Naive thymus-derived CD4-positive, alpha-beta T cell (primary cell): Measurements from ENCODE around the gene PTPRN2. TPM values are rescaled to one million over a fixed set of nuclear protein-coding genes. Genes with fewer than 3 reads are reported as not detected.

ENCODE experiments used
- ATAC-seq: fragments of 150-1000 bp; cut with Tn5 transposase; 2 replicates; pipeline ENCODE4 v1.10.0; 2021; ENCODE audit warnings: mild to moderate bottlenecking, moderate library complexity
- CTCF ChIA-PET: fragments of 350-600 bp; sonication (Branson Sonifier 250); formaldehyde crosslinking; loops from one replicate; lab custom pipeline; 2021; ENCODE audit warnings: antibody characterized with exemption; lab: Charles Lee
- POLR2A ChIA-PET: fragments of 350-600 bp; sonication (Branson Sonifier 250); formaldehyde crosslinking; loops from one replicate; lab custom pipeline; 2021; ENCODE audit warnings: antibody characterized with exemption, inconsistent platforms; lab: Charles Lee
- DNase-seq, 9 donors: peaks; one replicate each; pipeline versions ENCODE4 v3.0.0 to v3.0.0-alpha.2; 2020 to 2022; ENCODE audit warnings: mixed read lengths in 1 of 9
- H3K27ac ChIP-seq: one replicate; pipeline ENCODE4 v1.7.0; 2013; ENCODE audit warnings: mild to moderate bottlenecking, low read depth, low read length, moderate library complexity
- H3K27me3 ChIP-seq, 2 donors: one replicate each; pipeline ENCODE4 v1.7.0; 2013; ENCODE audit warnings: low read length in 2 of 2, mild to moderate bottlenecking in 2 of 2, moderate library complexity in 2 of 2; ENCODE audit not compliant: control insufficient read depth in 2 of 2, insufficient read depth in 2 of 2
- H3K36me3 ChIP-seq, 3 experiments: 1 replicate in 2 of 3; 2 replicates in 1 of 3; pipeline ENCODE4 v1.7.0; 2013; ENCODE audit warnings: low read length in 3 of 3, mild to moderate bottlenecking in 3 of 3, moderate library complexity in 1 of 3; ENCODE audit not compliant: insufficient read depth in 3 of 3, control insufficient read depth in 2 of 3
- H3K4me1 ChIP-seq, 2 donors: one replicate each; pipeline ENCODE4 v1.7.0; 2013; ENCODE audit warnings: low read length in 2 of 2, mild to moderate bottlenecking in 2 of 2, moderate library complexity in 1 of 2; ENCODE audit not compliant: control insufficient read depth in 2 of 2, insufficient read depth in 2 of 2
- H3K4me3 ChIP-seq: 2 replicates; pipeline ENCODE4 v1.7.0; 2013; ENCODE audit warnings: mild to moderate bottlenecking, low read length
- H3K9me3 ChIP-seq, 3 experiments: 1 replicate in 2 of 3; 2 replicates in 1 of 3; pipeline ENCODE4 v1.7.0; 2013; ENCODE audit warnings: low read length in 3 of 3; ENCODE audit not compliant: control insufficient read depth in 2 of 3
- H3K27ac Mint-ChIP-seq, 9 donors: one replicate each; pipeline ENCODE4 v1.8.0; 2020 to 2022; ENCODE audit warnings: mixed read lengths in 9 of 9, mild to moderate bottlenecking in 8 of 9, moderate library complexity in 5 of 9, inconsistent platforms in 2 of 9
- H3K27me3 Mint-ChIP-seq, 5 donors: one replicate each; pipeline ENCODE4 v1.8.0; 2021 to 2022; ENCODE audit warnings: mixed read lengths in 5 of 5, mild to moderate bottlenecking in 1 of 5
- H3K36me3 Mint-ChIP-seq, 5 donors: one replicate each; pipeline ENCODE4 v1.8.0; 2020 to 2022; ENCODE audit warnings: mixed read lengths in 5 of 5, mild to moderate bottlenecking in 3 of 5, inconsistent platforms in 1 of 5
- H3K4me1 Mint-ChIP-seq, 7 donors: one replicate each; pipeline ENCODE4 v1.8.0; 2020 to 2022; ENCODE audit warnings: mixed read lengths in 7 of 7, mild to moderate bottlenecking in 3 of 7, inconsistent platforms in 1 of 7
- H3K4me3 Mint-ChIP-seq, 10 donors: one replicate each; pipeline ENCODE4 v1.8.0; 2020 to 2022; ENCODE audit warnings: mild to moderate bottlenecking in 10 of 10, mixed read lengths in 10 of 10, moderate library complexity in 6 of 10, inconsistent platforms in 2 of 10
- H3K9me3 Mint-ChIP-seq, 11 donors: one replicate each; pipeline ENCODE4 v1.8.0; 2020 to 2022; ENCODE audit warnings: mixed read lengths in 11 of 11, mild to moderate bottlenecking in 4 of 11, inconsistent platforms in 1 of 11, moderate library complexity in 1 of 11
- intact Hi-C, 2 donors: fragments of 100-400 bp; cut with micrococcal nuclease; formaldehyde crosslinking; loops; one replicate each; pipeline ENCODE4 v1.15.1; 2023
- polyA plus RNA-seq, 2 donors: library from polyadenylated mRNA; unstranded; fragments of 300-500 nt; fragmentation: Illumina TruSeq; gene quantifications; one replicate each; pipeline ENCODE4 v1.2.3, GENCODE V29; 2021
- total RNA-seq, 6 experiments: library from RNA in 5 of 6; stranded (reverse) in 5 of 6; gene quantifications; 1 replicate in 5 of 6; 2 replicates in 1 of 6; pipeline ENCODE4 v1.2.3 and lab custom pipeline; 2021 to 2026

The PTPRN2 gene
- total and polyA plus RNA-seq, 7 experiments from 2014 or later = 0.58 to 2.3 (median 1.4) TPM

- ATAC-seq (no peak), DNase-seq (no peak)
- POLR2A ChIA-PET = no interaction called here
- Mint-ChIP-seq H3K9me3 (peaks cover 0 to 10% (median 0%) of the 10 kb centered on the region in 11 donors), H3K27me3 (peaks cover 0 to 11% (median 0%) of the 10 kb centered on the region in 5 donors), H3K4me3 (no peak overlapping the region), H3K27ac (no peak overlapping the region), H3K4me1 (no peaks in the 10 kb centered on the region), H3K36me3 (no peaks in the 10 kb centered on the region)
- Histone ChIP-seq H3K4me1 (no peaks in the 10 kb centered on the region), H3K27me3 (no peaks in the 10 kb centered on the region), H3K4me3 (no peak overlapping the region), H3K9me3 (no peaks in the 10 kb centered on the region), H3K36me3 (no peaks in the 10 kb centered on the region), H3K27ac (no peak overlapping the region)
- intact Hi-C loops = no loop called here
- CTCF ChIA-PET = no interaction called here
Observed at GRCh38 chr7:158245724-158246041, 341.9 kb downstream of the PTPRN2 start.

GRCh38 chr7:158244873-158245723 is 342.5 kb downstream of the PTPRN2 start:
- peaks cover 0 to 11% (median 0%) of the 10 kb centered on the region in 5 donors for H3K27me3 Mint-ChIP-seq
- no peak overlapping the region for H3K27ac Mint-ChIP-seq
- no peaks in the 10 kb centered on the region for H3K4me1 Mint-ChIP-seq
- ATAC-seq (no peak), DNase-seq (no peak)
- H3K27me3 ChIP-seq = no peaks in the 10 kb centered on the region
- H3K9me3 Mint-ChIP-seq = peaks cover 0 to 5% (median 0%) of the 10 kb centered on the region in 11 donors
- H3K4me1 ChIP-seq = no peaks in the 10 kb centered on the region
- no peaks in the 10 kb centered on the region for H3K36me3 Mint-ChIP-seq
- ChIA-PET CTCF (no interaction called here), POLR2A (no interaction called here)
- no peak overlapping the region for H3K4me3 ChIP-seq
- no peak overlapping the region for H3K4me3 Mint-ChIP-seq
- H3K27ac ChIP-seq = no peak overlapping the region
- H3K9me3 ChIP-seq = no peaks in the 10 kb centered on the region
- intact Hi-C loops = no loop called here
- H3K36me3 ChIP-seq = no peaks in the 10 kb centered on the region

GRCh38 chr7:158244430-158244829 is 343.2 kb downstream of the PTPRN2 start:
- intact Hi-C loops = no loop called here
- Histone ChIP-seq H3K4me1 (no peaks in the 10 kb centered on the region), H3K27me3 (no peaks in the 10 kb centered on the region), H3K36me3 (no peaks in the 10 kb centered on the region), H3K4me3 (no peak overlapping the region), H3K9me3 (no peaks in the 10 kb centered on the region), H3K27ac (no peak overlapping the region)
- Mint-ChIP-seq H3K27me3 (peaks cover 0 to 11% (median 3%) of the 10 kb centered on the region in 5 donors), H3K9me3 (peaks cover 0 to 5% (median 0%) of the 10 kb centered on the region in 11 donors), H3K27ac (no peak overlapping the region), H3K4me1 (peaks cover 0 to 3% (median 0%) of the 10 kb centered on the region in 7 donors), H3K36me3 (no peaks in the 10 kb centered on the region), H3K4me3 (no peak overlapping the region)
- POLR2A ChIA-PET = no interaction called here
- no peak for DNase-seq
- ATAC-seq = no peak
- CTCF ChIA-PET = no interaction called here

GRCh38 chr7:158241919-158242318 is 345.7 kb downstream of the PTPRN2 start:
- ATAC-seq (no peak), DNase-seq (no peak)
- Mint-ChIP-seq H3K27ac (no peak overlapping the region), H3K4me3 (no peak overlapping the region), H3K36me3 (no peaks in the 10 kb centered on the region), H3K9me3 (peaks cover 0 to 10% (median 0%) of the 10 kb centered on the region in 11 donors), H3K27me3 (peaks cover 0 to 11% (median 3%) of the 10 kb centered on the region in 5 donors), H3K4me1 (peaks cover 0 to 3% (median 0%) of the 10 kb centered on the region in 7 donors)
- Histone ChIP-seq H3K27me3 (no peaks in the 10 kb centered on the region), H3K4me3 (no peak overlapping the region), H3K4me1 (no peaks in the 10 kb centered on the region), H3K9me3 (no peaks in the 10 kb centered on the region), H3K27ac (no peak overlapping the region), H3K36me3 (no peaks in the 10 kb centered on the region)
- POLR2A ChIA-PET = no interaction called here
- intact Hi-C loops = no loop called here
- CTCF ChIA-PET = no interaction called here

- POLR2A ChIA-PET = no interaction called here
- Mint-ChIP-seq H3K36me3 (no peaks in the 10 kb centered on the region), H3K9me3 (peaks cover 0 to 9% (median 0%) of the 10 kb centered on the region in 11 donors)
Observed at GRCh38 chr7:158240801-158241200, 346.8 kb downstream of the PTPRN2 start.

GRCh38 chr7:158239290-158239981 is 348.2 kb downstream of the PTPRN2 start:
- Mint-ChIP-seq H3K4me3 (peak overlapping the region in 1 of 10 donors; percentile 17), H3K36me3 (no peaks in the 10 kb centered on the region), H3K9me3 (peaks cover 0 to 13% (median 6%) of the 10 kb centered on the region in 11 donors), H3K27me3 (peaks cover 0 to 11% (median 3%) of the 10 kb centered on the region in 5 donors), H3K27ac (no peak overlapping the region), H3K4me1 (peaks cover 0 to 3% (median 0%) of the 10 kb centered on the region in 7 donors)
- Histone ChIP-seq H3K27me3 (no peaks in the 10 kb centered on the region), H3K9me3 (no peaks in the 10 kb centered on the region), H3K4me3 (no peak overlapping the region), H3K27ac (no peak overlapping the region), H3K4me1 (no peaks in the 10 kb centered on the region), H3K36me3 (no peaks in the 10 kb centered on the region)
- ChIA-PET CTCF (no interaction called here), POLR2A (no interaction called here)
- intact Hi-C loops = no loop called here
- DNase-seq = no peak
- no peak for ATAC-seq

More at GRCh38 chr7:158240801-158241200, 346.8 kb downstream of the PTPRN2 start:
- CTCF ChIA-PET = no interaction called here
- ATAC-seq = no peak
- Histone ChIP-seq H3K36me3 (no peaks in the 10 kb centered on the region), H3K4me1 (no peaks in the 10 kb centered on the region), H3K27me3 (no peaks in the 10 kb centered on the region), H3K9me3 (no peaks in the 10 kb centered on the region), H3K27ac (no peak overlapping the region), H3K4me3 (no peak overlapping the region)
- intact Hi-C loops = no loop called here
- DNase-seq = no peak
- no peak overlapping the region for H3K27ac Mint-ChIP-seq
- H3K27me3 Mint-ChIP-seq = peaks cover 0 to 11% (median 3%) of the 10 kb centered on the region in 5 donors
- H3K4me3 Mint-ChIP-seq = no peak overlapping the region
- peaks cover 0 to 3% (median 0%) of the 10 kb centered on the region in 7 donors for H3K4me1 Mint-ChIP-seq
